Ecto neural progenitor cell (in vitro differentiated cells): ENCODE results near the gene KIF27.
"Not testable (repeated sequence)": the region's sequence is repeated elsewhere in the genome, so short reads cannot be mapped to it uniquely, and the experiment has no call there.

Experiments
- DNase-seq: peaks from one replicate; pipeline ENCODE4 v3.0.0-alpha.2; 2018; ENCODE audit warnings: low spot score

The KIF27 gene

GRCh38 chr9:83803941-83804340 lies 117.3 kb downstream of the KIF27 start:
- not testable (repeated sequence) for DNase-seq

DNA sequence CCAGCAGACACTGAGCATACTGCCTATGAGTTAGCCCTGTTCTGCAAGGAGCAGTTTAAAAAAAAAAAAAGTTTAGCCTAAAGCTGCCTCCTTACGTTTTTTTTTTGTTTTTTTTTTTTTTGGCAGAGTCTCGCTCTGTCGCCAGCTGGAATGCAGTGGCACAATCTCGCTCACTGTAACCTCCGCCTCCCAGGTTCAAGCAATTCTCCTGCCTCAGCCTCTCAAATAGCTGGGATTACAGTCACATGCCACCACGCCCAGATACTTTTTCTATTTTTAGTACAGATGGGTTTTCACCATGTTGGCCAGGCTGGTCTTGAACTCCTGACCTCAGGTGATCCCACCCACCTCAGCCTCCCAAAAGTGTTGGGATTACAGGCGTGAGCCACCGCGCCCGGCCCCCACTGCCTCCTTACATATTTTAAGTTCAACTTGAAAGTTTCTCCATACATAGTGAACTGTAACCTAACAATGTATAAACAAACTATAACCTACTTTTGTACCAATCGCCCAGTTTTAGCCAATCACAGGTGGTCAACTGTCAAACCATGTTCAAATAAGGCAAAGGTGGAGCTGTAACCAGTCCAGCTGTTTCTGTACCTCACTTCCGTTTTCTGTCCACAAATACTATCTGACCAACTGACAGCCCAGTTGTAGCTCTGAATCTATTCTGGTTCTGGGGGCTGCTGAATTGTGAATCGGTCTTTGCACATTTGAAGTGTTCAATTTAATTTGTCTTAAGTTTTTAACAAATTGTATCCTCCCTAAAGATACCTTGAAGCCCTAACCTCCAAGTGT lies 120.8 kb downstream of the KIF27 start:
- DNase-seq = no peak

DNA sequence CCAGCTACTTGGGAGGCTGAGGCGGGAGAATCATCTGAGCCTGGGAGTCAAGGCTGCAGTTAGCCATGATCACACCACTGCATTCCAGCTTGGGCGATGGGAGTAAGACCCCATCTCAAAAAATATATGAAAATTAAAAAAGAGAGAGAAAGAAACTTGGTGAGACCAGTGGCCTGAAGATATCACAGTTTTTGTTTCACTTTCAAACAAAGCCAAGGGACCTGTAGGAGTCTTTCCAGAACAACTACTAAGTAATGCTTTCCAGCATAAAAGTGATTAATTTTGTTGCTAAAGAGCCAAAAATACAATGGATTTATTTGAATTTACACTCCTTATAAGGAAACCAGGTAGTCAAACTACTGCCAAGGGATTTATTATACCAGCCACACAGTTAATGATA lies 127.2 kb downstream of the KIF27 start:
- DNase-seq = no peak

- no peak for DNase-seq
Measured at GRCh38 chr9:83792746-83793145, 128.5 kb downstream of the KIF27 start.
